Gastrocnemius medialis (tissue), 4 donors: ENCODE data around the gene COPS6.

ENCODE experiments used
- CTCF ChIP-seq, 5 experiments: fragments of 450-650 bp in 3 of 5; fragments of 200-600 bp in 2 of 5; sonication (generic) in 2 of 5; IDR thresholded peaks in 4 of 5; conservative IDR thresholded peaks in 1 of 5; 1 replicate in 4 of 5; 2 replicates in 1 of 5; pipeline ENCODE4 v1.5.1; 2016 to 2019; ENCODE audit warnings: antibody characterized with exemption in 5 of 5, mild to moderate bottlenecking in 3 of 5, moderate library complexity in 3 of 5
- POLR2A ChIP-seq, 2 donors: fragments of 450-650 bp; IDR thresholded peaks; one replicate each; pipeline ENCODE4 v1.6.1; 2017; ENCODE audit warnings: antibody characterized with exemption in 2 of 2, mild to moderate bottlenecking in 2 of 2, moderate library complexity in 2 of 2

- no peak for TF ChIP-seq CTCF (IDR thresholded peaks at IDR 0.05 in 4 of 5, conservative IDR thresholded peaks at IDR 0.05 in 1 of 5)
- no peak for TF ChIP-seq POLR2A (IDR thresholded peaks at IDR 0.05)
Measured at GRCh38 chr7:100099452-100099851, 10.7 kb downstream of the COPS6 start.
